Astrocyte (in vitro differentiated cells and primary cell): Measurements from ENCODE around the gene FSTL5.

Source experiments
- EZH2 ChIP-seq: IDR thresholded peaks from 2 replicates; pipeline ENCODE4 v1.6.1; 2012; ENCODE audit warnings: mild to moderate bottlenecking, low read length, inconsistent platforms; ENCODE audit not compliant: insufficient read depth
- TF ChIP-seq, protein P1 (sequence below): IDR thresholded peaks from 2 replicates; pipeline ENCODE4 v1.5.1; 2011; ENCODE audit warnings: low read depth, mild to moderate bottlenecking, inconsistent platforms, low read length, moderate library complexity; ENCODE audit not compliant: insufficient read depth

DNA sequence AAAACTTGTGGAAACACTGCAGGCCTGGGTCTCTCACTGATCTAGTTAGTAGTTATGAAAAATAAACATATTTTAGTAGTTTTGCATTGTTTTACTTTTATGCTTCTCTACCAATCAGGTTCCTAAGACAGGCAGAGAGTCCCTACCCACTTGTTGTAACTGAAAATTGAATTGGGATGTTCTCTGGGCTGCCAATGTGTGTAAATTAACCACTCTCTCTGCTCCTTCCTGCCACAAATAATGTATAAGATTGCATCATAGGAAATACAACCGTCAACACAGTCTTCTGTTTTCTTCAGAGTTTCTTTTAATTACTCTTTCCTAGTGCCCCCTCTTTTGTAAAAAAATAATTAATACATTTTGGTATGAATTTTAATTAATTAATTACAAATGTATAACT, 677.3 kb downstream of the FSTL5 start:
- TF ChIP-seq, protein P1, sequence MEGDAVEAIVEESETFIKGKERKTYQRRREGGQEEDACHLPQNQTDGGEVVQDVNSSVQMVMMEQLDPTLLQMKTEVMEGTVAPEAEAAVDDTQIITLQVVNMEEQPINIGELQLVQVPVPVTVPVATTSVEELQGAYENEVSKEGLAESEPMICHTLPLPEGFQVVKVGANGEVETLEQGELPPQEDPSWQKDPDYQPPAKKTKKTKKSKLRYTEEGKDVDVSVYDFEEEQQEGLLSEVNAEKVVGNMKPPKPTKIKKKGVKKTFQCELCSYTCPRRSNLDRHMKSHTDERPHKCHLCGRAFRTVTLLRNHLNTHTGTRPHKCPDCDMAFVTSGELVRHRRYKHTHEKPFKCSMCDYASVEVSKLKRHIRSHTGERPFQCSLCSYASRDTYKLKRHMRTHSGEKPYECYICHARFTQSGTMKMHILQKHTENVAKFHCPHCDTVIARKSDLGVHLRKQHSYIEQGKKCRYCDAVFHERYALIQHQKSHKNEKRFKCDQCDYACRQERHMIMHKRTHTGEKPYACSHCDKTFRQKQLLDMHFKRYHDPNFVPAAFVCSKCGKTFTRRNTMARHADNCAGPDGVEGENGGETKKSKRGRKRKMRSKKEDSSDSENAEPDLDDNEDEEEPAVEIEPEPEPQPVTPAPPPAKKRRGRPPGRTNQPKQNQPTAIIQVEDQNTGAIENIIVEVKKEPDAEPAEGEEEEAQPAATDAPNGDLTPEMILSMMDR = no peak
- TF ChIP-seq EZH2 = no peak
